Kidney (tissue), 22 donors: ENCODE data around the gene PAQR7. TPM values are rescaled to one million over a fixed set of nuclear protein-coding genes. Genes with fewer than 3 reads are reported as not detected.

ENCODE experiments used
- DNase-seq, 5 donors: peaks; one replicate each; pipeline ENCODE4 v3.0.0-alpha.2; 2013 to 2020
- FAIRE-seq: peaks from 2 replicates; lab custom pipeline; 2012; peaks lifted over from hg19 to GRCh38; lab: Jason Lieb, UNC
- H3K27ac ChIP-seq, 2 donors: one replicate each; pipeline ENCODE4 v1.7.0; 2013; ENCODE audit warnings: low read depth in 2 of 2, low read length in 2 of 2, inconsistent platforms in 1 of 2
- H3K27me3 ChIP-seq: one replicate; pipeline ENCODE4 v1.7.1; 2013; ENCODE audit warnings: low read length, inconsistent platforms; ENCODE audit not compliant: control insufficient read depth, insufficient read depth
- H3K36me3 ChIP-seq, 3 donors: one replicate each; pipeline versions ENCODE4 v1.7.0 to v1.7.1; 2013; ENCODE audit warnings: low read length in 3 of 3, control low read depth in 1 of 3, inconsistent platforms in 1 of 3; ENCODE audit not compliant: insufficient read depth in 3 of 3, control insufficient read depth in 2 of 3
- H3K4me1 ChIP-seq, 3 donors: one replicate each; pipeline versions ENCODE4 v1.7.0 to v1.7.1; 2013; ENCODE audit warnings: low read length in 3 of 3, inconsistent platforms in 1 of 3, low read depth in 1 of 3; ENCODE audit not compliant: control insufficient read depth in 2 of 3, insufficient read depth in 2 of 3
- H3K4me3 ChIP-seq, 3 donors: one replicate each; pipeline versions ENCODE4 v1.7.0 to v1.8.1; 2013; ENCODE audit warnings: low read length in 3 of 3, control low read depth in 1 of 3, inconsistent platforms in 1 of 3
- H3K9ac ChIP-seq, 3 donors: one replicate each; pipeline versions ENCODE4 v1.7.0 to v1.7.1; 2013; ENCODE audit warnings: low read length in 3 of 3, control low read depth in 1 of 3, inconsistent platforms in 1 of 3
- H3K9me3 ChIP-seq, 3 donors: one replicate each; pipeline versions ENCODE4 v1.7.0 to v1.7.1; 2013; ENCODE audit warnings: low read length in 3 of 3, control low read depth in 1 of 3, inconsistent platforms in 1 of 3; ENCODE audit not compliant: control insufficient read depth in 2 of 3, insufficient read depth in 1 of 3
- CTCF ChIP-seq: IDR thresholded peaks from 3 replicates; pipeline ENCODE4 v1.5.1; 2012; ENCODE audit warnings: mild to moderate bottlenecking, moderate library complexity, borderline replicate concordance; ENCODE audit not compliant: insufficient read depth; ENCODE audit errors: extremely low read depth
- intact Hi-C: fragments of 100-400 bp; cut with DNase I; formaldehyde crosslinking; loops from one replicate; pipeline ENCODE4 v1.11.1; 2022
- long read RNA-seq, 10 donors: library from polyadenylated mRNA in 1 of 10; unstranded in 1 of 10; transcript quantifications; one replicate each; pipeline ENCODE4 v2.0.0 and lab custom pipeline, GENCODE V29; 2021 to 2026
- polyA plus RNA-seq: library from polyadenylated mRNA; stranded (reverse); fragments of 350-450 nt; fragmentation: Illumina TruSeq; extraction: RNeasy Lipid Tissue Mini Kit (QIAGEN cat#74804); gene quantifications from one replicate; pipeline ENCODE4 v1.2.3, GENCODE V29; 2014; ENCODE audit warnings: low read depth, low replicate concordance; ENCODE audit not compliant: insufficient read depth
- total RNA-seq: library from RNA; stranded (reverse); fragmentation: NEBNext Ultra II Directional; extraction: Animal tissue kit (Norgen Biotek cat#: 25700); gene quantifications from one replicate; pipeline ENCODE4 v1.2.1, GENCODE V29; 2021
- donor health status: control.
- donor health status: control.
- donor health status: control.
- donor health status: control.
- donor health status: control.
- donor health status: DM: yes; HTN: yes; CAD: no.
- donor health status: Normal renal cell carcinoma (clear cell type).

PAQR7 gene
- 52.0 TPM for total RNA-seq
- 30.2 TPM for polyA plus RNA-seq
- long read RNA-seq, donor 1, partial matches to known transcripts: 6 of 9 reads
- long read RNA-seq, donor 1, other reads (novel, unspliced or antisense): 0 of 9 reads
- long read RNA-seq, donor 2, partial matches to known transcripts: 8 of 9 reads
- long read RNA-seq, donor 2, other reads (novel, unspliced or antisense): 0 of 9 reads
- long read RNA-seq, donor 3, transcript PAQR7-201 (2 exons, 3,297 nt): major isoform, 5 of 17 reads
- long read RNA-seq, donor 3, partial matches to known transcripts: 0 of 17 reads
- long read RNA-seq, donor 3, other reads (novel, unspliced or antisense): 12 of 17 reads
- long read RNA-seq, donor 4, partial matches to known transcripts: 0 of 12 reads
- long read RNA-seq, donor 4, other reads (novel, unspliced or antisense): 8 of 12 reads
- long read RNA-seq, donor 5, partial matches to known transcripts: 0 of 2 reads
- long read RNA-seq, donor 5, other reads (novel, unspliced or antisense): 0 of 2 reads
- long read RNA-seq, donor 6: 0 reads
- long read RNA-seq, donor 7, partial matches to known transcripts: 2 of 8 reads
- long read RNA-seq, donor 7, other reads (novel, unspliced or antisense): 6 of 8 reads
- long read RNA-seq, donor 8, partial matches to known transcripts: 0 of 11 reads
- long read RNA-seq, donor 8, other reads (novel, unspliced or antisense): 9 of 11 reads
- long read RNA-seq, donor 9, partial matches to known transcripts: 0 of 6 reads
- long read RNA-seq, donor 9, other reads (novel, unspliced or antisense): 6 of 6 reads
- long read RNA-seq, donor 10, partial matches to known transcripts: 0 of 10 reads
- long read RNA-seq, donor 10, other reads (novel, unspliced or antisense): 9 of 10 reads

GRCh38 chr1:25875154-25875855 is at the start of gene PAQR7:
TSS of gene PAQR7 (minus strand) at chr1:25875708. CDS start at chr1:25863839, 11,869 bp downstream.
- DNase-seq (peak; percentile 84 to 95 (median 90)), FAIRE-seq (no peak)
- Histone ChIP-seq H3K9me3 (no peaks in the 10 kb centered on the region), H3K4me1 (peaks cover 0 to 46% (median 23%) of the 10 kb centered on the region in 3 donors), H3K9ac (peak within 1 kb of the TSS; percentile 60 to 93 (median 89)), H3K36me3 (no peaks in the 10 kb centered on the region), H3K27ac (peak within 1 kb of the TSS; percentile 93), H3K27me3 (no peaks in the 10 kb centered on the region), H3K4me3 (peak within 1 kb of the TSS; percentile 67 to 87 (median 73))
- no peak for TF ChIP-seq CTCF
- intact Hi-C loops: no loop called here

- intact Hi-C loops: no loop called here
- H3K4me1 ChIP-seq: peaks cover 0 to 5% (median 0%) of the 10 kb centered on the region in 3 donors
- H3K27me3 ChIP-seq: no peaks in the 10 kb centered on the region
- H3K9me3 ChIP-seq: no peaks in the 10 kb centered on the region
- H3K36me3 ChIP-seq: no peaks in the 10 kb centered on the region
- no peak overlapping the region for H3K27ac ChIP-seq
- DNase-seq: no peak
- H3K4me3 ChIP-seq: no peak overlapping the region
- FAIRE-seq: no peak
- H3K9ac ChIP-seq: no peak overlapping the region
- no peak for TF ChIP-seq CTCF
Measured at GRCh38 chr1:25924454-25924853, 48.9 kb upstream of the PAQR7 start.

- Histone ChIP-seq H3K36me3 (no peaks in the 10 kb centered on the region), H3K9me3 (no peaks in the 10 kb centered on the region), H3K27ac (peak overlapping the region; percentile 13 to 34), H3K9ac (peak overlapping the region in 2 of 3 donors; percentile 17 to 77), H3K4me3 (peak overlapping the region; percentile 63 to 70 (median 64)), H3K27me3 (no peaks in the 10 kb centered on the region), H3K4me1 (peaks cover 0 to 5% (median 0%) of the 10 kb centered on the region in 3 donors)
- FAIRE-seq: no peak
- no peak for TF ChIP-seq CTCF
- intact Hi-C loops: no loop called here
- DNase-seq: peak in 3 of 5 donors; percentile 60 to 71 (median 60)
Measured at GRCh38 chr1:25922971-25923552, 47.6 kb upstream of the PAQR7 start.
